WI38 (cell line): ENCODE results near the gene NOD1.
"Not testable (repeated sequence)": the region's sequence is repeated elsewhere in the genome, so short reads cannot be mapped to it uniquely, and the experiment has no call there.

Experiments used
- H3K4me3 ChIP-seq: 2 replicates; pipeline ENCODE4 v1.5.1; 2011; ENCODE audit warnings: low read depth, mild to moderate bottlenecking, control low read depth, low read length
- TF ChIP-seq, protein P1 (sequence below): IDR thresholded peaks from 2 replicates; pipeline ENCODE4 v1.5.1; 2012; ENCODE audit warnings: low read depth, mild to moderate bottlenecking, control low read depth, low read length

The NOD1 gene

DNA sequence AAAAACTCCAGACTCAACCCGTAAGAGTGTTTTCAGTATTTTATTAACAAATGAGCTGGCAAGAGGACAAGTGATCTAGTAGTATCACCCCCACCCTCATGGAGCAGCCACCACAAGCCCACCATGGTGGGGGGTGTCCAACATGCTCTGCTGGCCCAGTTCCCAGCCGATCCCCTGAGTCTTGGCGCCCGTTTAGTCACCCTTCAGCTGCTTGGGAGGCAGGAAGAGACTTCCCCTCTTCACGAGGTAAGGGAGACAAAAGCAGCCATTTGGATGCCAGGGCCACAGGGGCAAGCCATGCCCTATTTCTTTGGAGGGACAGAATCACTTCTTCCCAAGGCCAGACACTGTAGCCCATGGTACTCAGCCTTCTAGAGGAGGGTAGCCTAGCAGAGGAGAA, 54.1 kb downstream of the NOD1 start:
- TF ChIP-seq, protein P1, sequence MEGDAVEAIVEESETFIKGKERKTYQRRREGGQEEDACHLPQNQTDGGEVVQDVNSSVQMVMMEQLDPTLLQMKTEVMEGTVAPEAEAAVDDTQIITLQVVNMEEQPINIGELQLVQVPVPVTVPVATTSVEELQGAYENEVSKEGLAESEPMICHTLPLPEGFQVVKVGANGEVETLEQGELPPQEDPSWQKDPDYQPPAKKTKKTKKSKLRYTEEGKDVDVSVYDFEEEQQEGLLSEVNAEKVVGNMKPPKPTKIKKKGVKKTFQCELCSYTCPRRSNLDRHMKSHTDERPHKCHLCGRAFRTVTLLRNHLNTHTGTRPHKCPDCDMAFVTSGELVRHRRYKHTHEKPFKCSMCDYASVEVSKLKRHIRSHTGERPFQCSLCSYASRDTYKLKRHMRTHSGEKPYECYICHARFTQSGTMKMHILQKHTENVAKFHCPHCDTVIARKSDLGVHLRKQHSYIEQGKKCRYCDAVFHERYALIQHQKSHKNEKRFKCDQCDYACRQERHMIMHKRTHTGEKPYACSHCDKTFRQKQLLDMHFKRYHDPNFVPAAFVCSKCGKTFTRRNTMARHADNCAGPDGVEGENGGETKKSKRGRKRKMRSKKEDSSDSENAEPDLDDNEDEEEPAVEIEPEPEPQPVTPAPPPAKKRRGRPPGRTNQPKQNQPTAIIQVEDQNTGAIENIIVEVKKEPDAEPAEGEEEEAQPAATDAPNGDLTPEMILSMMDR = no peak
- H3K4me3 ChIP-seq = no peak overlapping the region

DNA sequence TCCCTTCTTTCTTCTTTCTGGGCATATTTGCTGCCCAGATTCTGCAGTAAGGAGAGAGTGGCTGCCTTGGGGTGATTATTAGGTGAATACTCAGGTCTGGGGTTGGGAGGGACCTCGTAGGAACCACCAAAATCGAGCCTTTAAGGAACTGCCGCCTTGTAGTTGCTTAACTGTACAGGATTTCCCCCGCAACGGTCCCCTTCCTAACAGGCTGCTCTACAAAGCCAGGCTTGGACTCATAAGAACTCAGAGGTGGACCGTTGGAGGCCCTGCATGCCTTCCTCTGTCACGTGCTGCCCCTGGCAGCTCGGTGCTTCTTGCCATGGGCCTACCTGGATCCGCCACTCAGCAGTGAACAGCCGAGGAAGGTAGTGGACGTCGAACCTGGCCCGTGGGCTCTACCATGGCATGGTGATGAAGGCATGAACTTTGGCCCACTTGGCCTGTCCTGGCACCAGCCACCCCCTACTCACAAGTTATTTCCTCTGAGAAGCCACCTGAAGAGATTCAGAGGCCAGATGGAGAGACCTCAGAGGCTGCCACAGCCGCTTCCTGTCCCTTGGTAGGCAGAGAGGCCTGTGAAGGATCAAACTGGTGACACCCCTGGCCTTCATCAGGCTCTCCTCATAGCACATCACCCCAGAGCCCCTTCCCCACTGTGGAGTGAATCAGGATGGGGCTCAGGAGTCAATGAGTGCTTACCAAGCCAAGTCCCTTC, 54.6 kb downstream of the NOD1 start:
- TF ChIP-seq, protein P1 = no peak
- H3K4me3 ChIP-seq = no peak overlapping the region

DNA sequence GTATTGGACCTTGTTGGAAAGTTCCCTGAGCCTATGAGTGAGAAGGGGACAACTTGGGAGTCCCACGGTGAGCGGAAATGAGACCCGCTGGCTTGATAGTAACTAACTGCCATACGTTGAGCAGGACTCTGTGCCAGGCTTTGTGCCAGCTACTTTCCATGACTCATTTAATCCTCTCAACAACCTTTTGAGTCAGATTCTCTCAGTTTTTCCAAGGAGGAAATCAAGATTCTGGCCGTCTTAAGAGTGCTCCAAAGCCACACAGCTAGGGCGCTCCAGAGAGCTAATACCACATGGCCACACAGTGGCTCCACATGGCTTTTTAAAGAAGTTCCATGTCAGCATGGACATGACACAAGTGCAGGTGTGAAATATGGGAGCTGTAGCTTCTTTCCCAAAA, 55.7 kb downstream of the NOD1 start:
- H3K4me3 ChIP-seq = no peak overlapping the region
- TF ChIP-seq, protein P1 = no peak

DNA sequence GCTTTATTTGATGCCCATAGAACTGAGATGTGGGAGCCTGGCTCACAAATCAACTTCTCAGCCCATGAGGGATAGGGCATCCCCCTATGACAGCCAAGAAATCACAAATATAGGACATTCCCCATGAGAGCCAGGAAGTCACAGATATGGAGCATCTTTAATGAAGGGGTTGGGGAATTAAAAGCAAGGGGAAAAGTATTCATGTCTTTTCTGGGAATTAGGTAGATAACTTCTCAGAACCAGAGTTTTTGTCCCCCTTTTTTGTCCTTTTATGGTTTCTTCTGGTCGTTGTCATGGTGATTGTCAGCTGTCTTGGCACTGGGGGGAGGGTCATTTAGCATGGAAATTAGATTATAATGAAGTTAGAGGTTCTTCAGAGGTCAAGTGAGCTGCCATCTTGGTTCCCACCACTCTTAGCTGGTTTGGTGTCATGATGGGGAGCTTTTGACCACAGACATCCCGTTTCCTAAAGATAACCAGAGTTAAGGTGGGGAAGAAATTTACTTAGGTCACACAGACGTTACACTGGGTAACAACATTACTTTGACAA, 56.9 kb downstream of the NOD1 start:
- no peak overlapping the region for H3K4me3 ChIP-seq
- TF ChIP-seq, protein P1 = no peak

DNA sequence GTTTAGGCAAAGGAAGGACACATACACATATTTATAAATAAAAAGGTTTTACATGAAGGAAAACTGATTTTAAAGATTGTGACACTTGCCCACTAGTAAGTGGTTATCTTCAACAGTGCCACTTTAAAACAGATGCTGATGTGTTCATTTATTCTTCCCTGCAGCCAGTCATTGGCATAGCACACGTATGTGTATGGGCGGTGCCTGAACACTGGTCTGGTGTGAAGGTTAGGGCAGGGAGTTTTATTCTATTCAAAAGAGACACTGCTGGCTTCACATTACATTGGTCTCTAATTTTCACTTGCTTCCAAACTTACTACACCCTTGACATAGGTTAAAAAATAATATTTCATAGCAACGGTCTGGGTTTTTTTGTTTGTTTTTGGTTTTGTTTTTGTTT, 57.9 kb downstream of the NOD1 start:
- H3K4me3 ChIP-seq = no peak overlapping the region
- TF ChIP-seq, protein P1 = no peak

DNA sequence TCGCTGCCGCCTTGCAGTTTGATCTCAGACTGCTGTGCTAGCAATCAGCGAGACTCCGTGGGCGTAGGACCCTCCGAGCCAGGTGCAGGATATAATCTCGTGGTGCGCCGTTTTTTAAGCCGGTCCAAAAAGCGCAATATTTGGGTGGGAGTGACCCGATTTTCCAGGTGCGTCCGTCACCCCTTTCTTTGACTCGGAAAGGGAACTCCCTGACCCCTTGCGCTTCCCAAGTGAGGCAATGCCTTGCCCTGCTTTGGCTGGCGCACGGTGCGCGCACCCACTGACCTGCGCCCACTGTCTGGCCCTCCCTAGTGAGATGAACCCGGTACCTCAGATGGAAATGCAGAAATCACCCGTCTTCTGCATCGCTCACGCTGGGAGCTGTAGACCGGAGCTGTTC, 58.5 kb downstream of the NOD1 start:
- not testable (repeated sequence) for H3K4me3 ChIP-seq

DNA sequence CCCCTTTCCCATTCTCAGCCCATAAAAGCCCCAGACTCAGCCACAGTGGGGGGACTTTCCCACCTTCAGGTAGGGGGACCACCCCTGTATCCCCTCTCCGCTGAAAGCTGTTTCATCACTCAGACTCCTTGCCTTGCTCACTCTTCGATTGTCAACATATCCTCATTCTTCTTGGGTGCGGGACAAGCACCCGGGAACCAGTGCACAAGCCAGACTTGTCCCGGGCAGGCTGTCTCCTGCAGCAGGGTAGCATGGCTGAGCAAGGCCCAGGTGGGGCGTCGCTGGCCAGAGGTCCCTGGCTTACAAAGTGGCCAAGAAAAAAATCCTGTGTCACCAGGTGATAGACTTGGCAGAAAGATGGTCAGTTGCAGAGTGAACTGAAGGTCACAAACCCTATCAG, 64.7 kb downstream of the NOD1 start:
- TF ChIP-seq, protein P1 = no peak
- H3K4me3 ChIP-seq = no peak overlapping the region
